Right cardiac atrium (tissue), 5 donors: ENCODE data around the gene CITED4. TPM values are rescaled to one million over a fixed set of nuclear protein-coding genes. Genes with fewer than 3 reads are reported as not detected.
"Not testable (repeated sequence)": the region's sequence is repeated elsewhere in the genome, so short reads cannot be mapped to it uniquely, and the experiment has no call there.

Experiments used
- ATAC-seq, 2 donors: fragments of 200-7000 bp; cut with Tn5 transposase; one replicate each; pipeline versions ENCODE4 v1.8.0 to v1.9.1; 2020; ENCODE audit warnings: moderate library complexity in 2 of 2, mild to moderate bottlenecking in 1 of 2
- DNase-seq, 3 donors: peaks; one replicate each; pipeline ENCODE4 v3.0.0-alpha.2; 2020
- H3K27ac ChIP-seq: one replicate; pipeline ENCODE4 v1.5.1; 2013; ENCODE audit warnings: mild to moderate bottlenecking, low read length, control low read depth, moderate library complexity
- H3K27me3 ChIP-seq: one replicate; pipeline ENCODE4 v1.6.1; 2013; ENCODE audit not compliant: control insufficient read depth, insufficient read depth
- H3K4me1 ChIP-seq: one replicate; pipeline ENCODE4 v1.6.1; 2013; ENCODE audit warnings: low read length; ENCODE audit not compliant: control insufficient read depth, insufficient read depth
- H3K4me3 ChIP-seq: one replicate; pipeline ENCODE4 v1.5.1; 2013; ENCODE audit warnings: low read length, control low read depth
- H3K9me3 ChIP-seq: one replicate; pipeline ENCODE4 v1.6.1; 2013; ENCODE audit warnings: low read length; ENCODE audit not compliant: control insufficient read depth
- WGBS: extraction: QIAGEN DNeasy Blood & Tissue Kit; methylation state at CpG from one replicate; pipeline ENCODE4 v1.1.7; 2013; 5-methylcytosine and 5-hydroxymethylcytosine counted together
- intact Hi-C, 4 donors: fragments of 100-400 bp; cut with DNase I; formaldehyde crosslinking; loops; one replicate each; pipeline versions ENCODE4 v1.11.0 to v1.14.0; 2022 to 2023
- polyA plus RNA-seq: library from polyadenylated mRNA; stranded (reverse); fragments of 200-250 nt; gene quantifications from one replicate; pipeline ENCODE4 v1.2.3, GENCODE V29; 2013
- total RNA-seq, 4 donors: library from RNA; stranded (reverse); fragmentation: NEBNext Ultra II Directional; extraction: Animal tissue kit (Norgen Biotek cat#: 25700); gene quantifications; one replicate each; pipeline ENCODE4 v1.2.1, GENCODE V29; 2021
- donor health status: healthy with polysubstance abuse.
- donor health status: DM: no; HTN: yes; CAD: no.
- donor health status: DM: no; HTN: no; CAD: no.
- donor health status: DM: no; HTN: yes; CAD: no; lungs with severe emphysema.
- donor health status: DM: yes; HTN: yes; CAD: no.

Gene CITED4
- total and polyA plus RNA-seq, 5 donors: 13.7 to 44.5 (median 37.8) TPM

DNA sequence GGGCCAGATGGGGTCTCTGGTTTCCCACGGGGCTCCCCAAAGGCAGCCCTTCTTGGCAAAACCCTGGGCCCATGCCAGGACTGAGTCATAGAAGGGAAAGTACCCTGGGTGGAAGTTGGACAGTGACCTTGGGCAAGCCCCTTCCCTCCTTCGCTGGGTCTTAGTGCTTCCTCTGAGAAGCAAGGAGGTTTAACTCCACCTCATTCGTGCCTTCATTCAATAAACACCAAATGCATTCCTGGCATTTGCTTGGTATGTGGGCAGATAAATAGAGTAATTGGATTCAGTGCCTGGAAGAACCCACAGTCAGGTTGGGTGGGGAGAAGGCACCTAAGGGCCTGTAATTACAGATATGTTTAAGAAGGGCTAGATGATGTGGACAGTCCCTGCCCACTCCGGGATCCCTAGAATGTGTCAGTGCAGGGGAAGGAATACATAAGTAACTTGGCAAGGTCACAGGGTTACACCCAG lies 36.3 kb upstream of the CITED4 start:
- Histone ChIP-seq H3K4me3 (no peak overlapping the region), H3K27me3 (no peaks in the 10 kb centered on the region), H3K9me3 (peaks cover 3% of the 10 kb centered on the region), H3K27ac (no peak overlapping the region), H3K4me1 (no peaks in the 10 kb centered on the region)
- peak in 1 of 2 donors; percentile 40 for ATAC-seq
- WGBS: 63% methylated on average over 4 of the region's 4 CpGs
- DNase-seq: no peak
- intact Hi-C loops: no loop called here

DNA sequence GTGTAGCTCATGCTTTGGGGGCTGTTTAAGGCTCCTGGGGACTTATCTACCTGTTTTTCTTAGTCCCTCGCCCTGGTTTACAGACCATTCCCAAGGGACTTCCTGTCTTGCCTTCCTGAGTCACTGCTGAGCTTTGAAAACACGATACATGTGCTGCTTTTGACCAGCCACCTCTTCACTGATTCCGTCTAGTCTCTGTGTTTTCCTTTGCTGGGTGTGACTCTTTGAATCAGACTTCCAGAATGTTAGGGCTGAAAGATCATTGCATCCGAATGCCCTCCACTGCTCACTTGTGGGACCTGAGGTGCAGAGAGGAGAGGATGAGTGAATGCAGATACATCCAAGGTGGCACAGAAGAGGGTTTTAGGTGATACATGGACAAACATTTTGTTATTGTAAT lies 35.4 kb upstream of the CITED4 start:
- intact Hi-C loops: no loop called here

DNA sequence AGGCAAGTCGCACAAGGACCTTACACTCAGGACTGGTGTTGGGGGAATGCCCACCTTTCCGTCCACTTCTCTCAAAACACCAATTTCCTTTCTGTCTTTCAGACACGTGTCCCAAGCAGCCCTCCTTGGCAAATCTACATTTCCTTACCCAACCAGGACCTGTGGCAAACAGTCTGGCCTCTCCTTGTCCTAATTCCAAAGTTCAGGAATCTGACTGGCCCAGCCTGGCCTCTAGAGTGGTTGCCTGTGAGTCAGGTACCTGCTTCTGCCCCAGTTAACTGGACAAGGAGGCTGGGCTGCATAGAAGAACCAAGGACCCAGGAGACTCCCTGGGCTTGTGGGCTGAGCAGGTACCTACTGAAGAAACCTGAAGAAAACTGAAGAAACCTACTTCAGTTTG lies 34.3 kb upstream of the CITED4 start:
- H3K4me3 ChIP-seq: no peak overlapping the region
- intact Hi-C loops: no loop called here
- ATAC-seq (no peak), DNase-seq (no peak)
- H3K9me3 ChIP-seq: peaks cover 3% of the 10 kb centered on the region
- no peaks in the 10 kb centered on the region for H3K4me1 ChIP-seq
- WGBS: 87% methylated on average over 3 of the region's 3 CpGs
- H3K27me3 ChIP-seq: no peaks in the 10 kb centered on the region
- H3K27ac ChIP-seq: no peak overlapping the region

More for the DNA sequence above, 35.4 kb upstream of the CITED4 start:
- Histone ChIP-seq H3K27ac (no peak overlapping the region), H3K9me3 (peaks cover 3% of the 10 kb centered on the region), H3K4me1 (no peaks in the 10 kb centered on the region), H3K27me3 (no peaks in the 10 kb centered on the region), H3K4me3 (no peak overlapping the region)
- DNase-seq (no peak), ATAC-seq (no peak)
- 77% methylated on average over 4 of the region's 4 CpGs for WGBS

DNA sequence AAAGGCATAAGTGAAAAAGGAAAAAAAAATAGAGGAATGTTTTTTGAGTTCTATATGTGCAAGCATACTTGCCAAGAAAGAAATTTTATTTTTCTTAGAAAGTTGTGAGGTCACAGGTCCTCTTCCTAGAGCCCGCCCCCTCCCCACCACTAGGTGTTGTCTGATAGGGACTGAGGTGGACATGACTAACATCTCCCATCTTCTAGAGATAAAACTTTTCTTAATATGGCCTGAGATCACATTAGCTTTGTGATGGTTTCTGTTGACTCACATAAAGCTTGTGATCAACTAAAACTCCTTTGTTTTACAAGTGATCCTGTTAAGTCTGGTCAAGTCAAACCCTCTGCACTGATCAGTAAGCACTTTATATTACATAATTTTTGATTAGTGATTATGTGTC lies 33.4 kb upstream of the CITED4 start:
- H3K27ac ChIP-seq: no peak overlapping the region
- intact Hi-C loops: no loop called here
- no peak for ATAC-seq
- no peaks in the 10 kb centered on the region for H3K27me3 ChIP-seq
- H3K4me3 ChIP-seq: no peak overlapping the region
- DNase-seq: no peak
- WGBS: 100% methylated on average over 1 of the region's 1 CpG
- no peaks in the 10 kb centered on the region for H3K4me1 ChIP-seq
- peaks cover 3% of the 10 kb centered on the region for H3K9me3 ChIP-seq

DNA sequence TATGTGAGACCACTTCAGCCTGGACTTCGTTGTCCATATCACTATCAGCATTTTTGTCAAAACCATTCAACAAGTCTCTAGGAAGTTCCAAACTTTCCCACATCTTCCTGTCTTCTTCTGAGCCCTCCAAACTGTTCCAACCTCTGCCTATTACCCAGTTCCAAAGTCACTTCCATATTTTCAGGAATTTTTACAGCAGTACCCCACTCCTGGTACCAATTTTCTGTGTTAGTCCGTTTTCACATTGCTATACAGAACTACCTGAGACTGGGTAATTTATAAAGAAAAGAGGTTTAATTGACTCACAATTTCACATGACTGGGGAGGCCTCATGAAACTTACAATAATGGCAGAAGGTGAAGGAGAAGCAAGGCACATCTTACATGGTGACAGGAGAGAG lies 32.7 kb upstream of the CITED4 start:
- H3K9me3 ChIP-seq, DNase-seq, H3K27me3 ChIP-seq, H3K27ac ChIP-seq, H3K4me3 ChIP-seq, H3K4me1 ChIP-seq, intact Hi-C loops, ATAC-seq: not testable (repeated sequence)
- WGBS: 80% methylated on average over 2 of the region's 2 CpGs

DNA sequence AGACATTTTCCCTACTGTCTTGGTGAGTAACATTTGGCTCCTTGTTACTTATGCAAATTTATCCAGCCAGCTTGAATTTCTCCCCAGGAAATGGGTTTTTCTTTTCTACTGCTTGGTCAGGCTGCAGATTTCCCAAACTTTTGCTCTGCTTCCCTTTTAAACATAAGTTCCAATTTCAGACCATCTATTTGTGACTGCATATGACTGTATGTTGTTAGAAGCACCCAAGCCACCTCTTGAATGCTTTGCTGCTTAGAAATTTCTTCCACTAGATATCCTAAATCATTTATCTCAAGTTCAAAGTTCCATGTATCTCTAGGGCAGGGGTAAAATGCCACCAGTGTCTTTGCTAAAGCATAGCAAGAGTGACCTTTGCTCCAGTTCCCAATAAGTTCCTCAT lies 32.3 kb upstream of the CITED4 start:
- H3K27me3 ChIP-seq: no peaks in the 10 kb centered on the region
- peaks cover 3% of the 10 kb centered on the region for H3K9me3 ChIP-seq
- intact Hi-C loops: no loop called here

DNA sequence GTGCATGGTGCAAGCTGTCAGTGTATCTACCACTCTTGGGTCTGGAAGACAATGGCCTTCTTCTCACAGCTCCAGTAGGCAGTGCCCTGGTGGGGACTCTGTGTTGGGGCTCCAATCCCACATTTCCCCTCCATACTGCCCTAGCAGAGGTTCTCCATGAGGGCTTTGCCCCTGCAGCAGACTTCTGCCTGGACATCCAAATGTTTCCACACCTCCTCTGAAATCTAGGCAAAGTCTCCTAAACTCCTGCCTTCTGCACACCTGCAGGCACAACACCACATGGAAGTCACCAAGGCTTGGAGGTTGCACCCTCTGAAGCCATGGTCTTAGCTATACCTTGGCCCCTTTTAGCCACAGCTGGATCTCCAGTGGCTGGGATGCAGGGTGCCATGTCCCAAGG lies 31.8 kb upstream of the CITED4 start:
- H3K9me3 ChIP-seq: peaks cover 3% of the 10 kb centered on the region
- ATAC-seq (no peak), DNase-seq (no peak)
- no peak overlapping the region for H3K4me3 ChIP-seq
- intact Hi-C loops: no loop called here
- H3K27ac ChIP-seq: no peak overlapping the region
- no peaks in the 10 kb centered on the region for H3K4me1 ChIP-seq
- H3K27me3 ChIP-seq: no peaks in the 10 kb centered on the region

More for the DNA sequence above, 32.3 kb upstream of the CITED4 start:
- Histone ChIP-seq H3K4me3 (no peak overlapping the region), H3K27ac (no peak overlapping the region), H3K4me1 (no peaks in the 10 kb centered on the region)
- ATAC-seq (no peak), DNase-seq (no peak)

DNA sequence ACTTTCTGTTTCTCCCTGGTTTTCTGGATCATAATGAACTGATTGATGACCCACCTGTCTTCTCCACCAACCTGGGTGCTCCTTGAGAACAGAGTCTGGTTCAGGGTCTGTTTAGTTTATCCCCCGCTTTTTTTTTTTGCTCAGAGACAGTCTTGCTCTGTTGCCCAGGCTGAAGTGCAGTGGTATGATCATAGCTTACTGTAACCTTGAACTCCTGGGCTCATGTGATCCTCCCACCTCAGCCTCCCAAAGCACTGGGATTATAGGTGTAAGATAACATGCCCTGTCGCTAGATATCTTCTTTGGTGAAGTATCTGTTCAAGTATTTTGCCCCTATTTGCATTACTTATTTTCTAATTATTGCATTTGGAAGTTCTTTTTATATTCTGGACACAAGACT lies 30.2 kb upstream of the CITED4 start:
- Histone ChIP-seq H3K27ac (no peak overlapping the region), H3K4me3 (no peak overlapping the region), H3K4me1 (no peaks in the 10 kb centered on the region), H3K9me3 (peaks cover 3% of the 10 kb centered on the region), H3K27me3 (no peaks in the 10 kb centered on the region)
- 81% methylated on average over 2 of the region's 2 CpGs for WGBS
- no peak for DNase-seq
- intact Hi-C loops: no loop called here
- no peak for ATAC-seq

DNA sequence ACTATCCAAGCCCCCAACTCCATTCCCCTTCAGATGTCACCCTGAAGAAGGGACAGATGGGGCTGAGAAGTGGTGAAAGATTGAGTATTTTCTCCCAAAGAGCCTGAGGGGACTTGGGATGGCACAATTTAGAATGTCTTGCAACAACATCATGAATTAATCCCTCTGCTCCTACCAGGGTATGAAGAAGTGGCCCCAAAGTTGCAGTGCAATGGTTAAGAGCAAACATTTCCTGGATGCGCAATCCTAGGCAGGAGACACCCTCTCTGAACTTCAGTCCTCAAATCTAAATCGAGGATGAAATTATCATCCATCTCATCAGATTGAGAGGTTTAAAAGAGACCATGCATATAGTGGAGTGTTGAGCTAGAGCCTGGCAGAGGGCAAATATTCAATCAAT lies 28.6 kb upstream of the CITED4 start:
- Histone ChIP-seq H3K27me3 (no peaks in the 10 kb centered on the region), H3K4me3 (no peak overlapping the region), H3K27ac (no peak overlapping the region), H3K9me3 (peaks cover 3% of the 10 kb centered on the region), H3K4me1 (no peaks in the 10 kb centered on the region)
- DNase-seq: no peak
- ATAC-seq: no peak
- intact Hi-C loops: no loop called here
- 81% methylated on average over 2 of the region's 2 CpGs for WGBS

DNA sequence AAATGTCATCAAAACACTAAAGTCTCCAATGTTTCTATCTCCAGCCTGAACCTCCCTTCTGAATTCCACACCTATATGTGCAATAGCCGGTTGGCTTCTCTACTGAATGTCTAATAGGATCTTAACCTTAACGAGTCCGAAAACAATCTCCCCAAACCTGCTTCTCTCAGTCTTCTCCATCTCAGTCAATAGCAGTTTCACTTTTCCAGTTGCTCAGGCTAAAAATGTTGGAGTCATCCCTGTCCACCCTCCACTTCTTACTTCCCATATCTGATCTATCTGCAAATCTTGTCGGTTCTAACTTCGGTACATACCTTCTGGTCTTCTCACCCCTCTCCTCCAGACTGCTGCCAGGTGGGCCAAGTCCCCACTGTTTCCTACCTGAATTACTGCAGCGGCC lies 25.5 kb upstream of the CITED4 start:
- DNase-seq: no peak
- 93% methylated on average over 6 of the region's 6 CpGs for WGBS
- no peak for ATAC-seq
- intact Hi-C loops: no loop called here
- Histone ChIP-seq H3K9me3 (no peaks in the 10 kb centered on the region), H3K4me1 (no peaks in the 10 kb centered on the region), H3K27ac (no peak overlapping the region), H3K27me3 (no peaks in the 10 kb centered on the region), H3K4me3 (no peak overlapping the region)

DNA sequence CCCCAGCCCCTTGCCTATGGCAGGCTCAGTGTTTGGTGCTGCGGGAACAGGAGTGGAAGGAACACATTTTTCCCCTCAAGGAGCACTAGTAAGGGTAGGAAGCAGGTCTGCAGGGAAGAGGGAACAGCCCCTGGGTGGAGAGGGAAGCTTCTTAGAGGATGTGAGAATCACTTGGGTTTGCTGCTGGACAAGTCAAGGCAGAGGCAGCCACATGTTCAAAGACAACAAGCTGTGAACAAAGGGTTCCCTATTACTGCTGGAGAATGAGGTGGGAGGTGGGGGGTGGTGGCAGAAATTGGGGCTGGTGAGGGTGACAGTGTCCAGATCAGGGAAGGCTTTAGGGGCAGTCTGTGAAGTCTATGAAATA lies 24.8 kb upstream of the CITED4 start:
- Histone ChIP-seq H3K9me3 (no peaks in the 10 kb centered on the region), H3K27ac (no peak overlapping the region), H3K27me3 (no peaks in the 10 kb centered on the region), H3K4me1 (no peaks in the 10 kb centered on the region), H3K4me3 (no peak overlapping the region)
- 88% methylated on average over 1 of the region's 1 CpG for WGBS
- ATAC-seq: no peak
- no peak for DNase-seq
- intact Hi-C loops: no loop called here

DNA sequence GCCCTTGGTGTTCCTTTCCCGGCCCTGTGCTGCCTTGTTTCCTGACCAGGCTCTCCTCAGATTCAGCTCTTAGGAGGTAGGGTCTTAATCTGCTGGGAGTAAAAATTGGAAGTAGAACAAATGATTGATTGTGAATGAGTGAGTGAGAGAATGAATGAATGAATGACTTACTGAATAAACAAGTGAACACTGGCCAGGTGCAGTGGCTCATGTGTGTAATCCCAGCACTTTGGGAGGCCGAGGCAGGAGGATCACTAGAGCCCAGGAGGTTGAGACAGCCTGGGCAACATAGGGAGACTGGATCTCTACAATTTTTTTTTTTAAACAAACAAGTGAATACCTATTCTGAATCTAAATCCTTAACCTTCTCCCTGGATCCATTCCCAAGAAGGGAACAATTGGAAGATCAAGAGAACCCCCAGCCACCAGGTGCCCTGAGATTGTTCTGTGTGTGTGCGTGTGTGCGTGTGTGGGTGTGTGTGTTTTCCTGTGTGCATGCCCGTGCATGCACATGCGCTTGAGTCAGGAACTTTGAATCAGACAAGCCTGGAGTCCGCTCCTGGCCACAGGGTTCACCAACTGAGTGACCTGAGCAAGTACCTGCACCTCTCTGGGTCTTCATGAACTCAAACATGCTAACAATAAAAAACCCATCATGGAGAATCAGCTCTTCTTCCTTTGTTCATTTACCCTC lies 24.3 kb upstream of the CITED4 start:
- Histone ChIP-seq H3K27me3 (no peaks in the 10 kb centered on the region), H3K27ac (no peak overlapping the region), H3K9me3 (no peaks in the 10 kb centered on the region), H3K4me3 (no peak overlapping the region), H3K4me1 (no peaks in the 10 kb centered on the region)
- ATAC-seq (no peak), DNase-seq (no peak)
- 85% methylated on average over 7 of the region's 7 CpGs for WGBS
- intact Hi-C loops: no loop called here
